Stimulated activated CD4-positive, alpha-beta T cell treated with anti-CD3 and anti-CD28 coated beads, Interleukin-15, amount 100 ng/mL, for 1 hour (primary cell): Measurements from ENCODE around the gene CHD6.
"Not testable (repeated sequence)": the region's sequence is repeated elsewhere in the genome, so short reads cannot be mapped to it uniquely, and the experiment has no call there.

Source experiments
- DNase-seq, 2 donors: peaks; one replicate each; pipeline ENCODE4 v3.0.0-alpha.2; 2020; ENCODE audit warnings: low read depth in 1 of 2, low spot score in 1 of 2

CHD6 gene

GRCh38 chr20:41540918-41541317, 77.3 kb downstream of the CHD6 start:
- no peak for DNase-seq

DNA sequence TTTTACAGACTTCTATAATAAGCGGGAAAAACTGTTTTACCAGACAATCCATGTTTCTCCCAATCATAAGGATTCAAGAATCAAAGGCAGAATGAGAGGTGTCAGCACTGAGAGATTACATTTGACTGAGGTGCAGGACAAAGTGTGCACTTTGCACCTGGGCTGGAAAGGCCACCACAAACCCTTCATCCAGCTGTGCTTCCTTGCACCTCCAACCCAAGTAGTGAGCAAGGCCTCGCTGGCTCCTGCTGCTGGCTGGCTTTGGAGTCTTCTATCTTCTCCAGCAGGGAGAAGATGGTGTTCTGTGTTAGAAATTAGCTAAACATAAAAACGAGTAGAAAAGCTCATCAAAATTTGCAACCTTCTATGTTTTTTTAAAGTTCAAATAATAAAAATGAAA, 77.7 kb downstream of the CHD6 start:
- DNase-seq: no peak

DNA sequence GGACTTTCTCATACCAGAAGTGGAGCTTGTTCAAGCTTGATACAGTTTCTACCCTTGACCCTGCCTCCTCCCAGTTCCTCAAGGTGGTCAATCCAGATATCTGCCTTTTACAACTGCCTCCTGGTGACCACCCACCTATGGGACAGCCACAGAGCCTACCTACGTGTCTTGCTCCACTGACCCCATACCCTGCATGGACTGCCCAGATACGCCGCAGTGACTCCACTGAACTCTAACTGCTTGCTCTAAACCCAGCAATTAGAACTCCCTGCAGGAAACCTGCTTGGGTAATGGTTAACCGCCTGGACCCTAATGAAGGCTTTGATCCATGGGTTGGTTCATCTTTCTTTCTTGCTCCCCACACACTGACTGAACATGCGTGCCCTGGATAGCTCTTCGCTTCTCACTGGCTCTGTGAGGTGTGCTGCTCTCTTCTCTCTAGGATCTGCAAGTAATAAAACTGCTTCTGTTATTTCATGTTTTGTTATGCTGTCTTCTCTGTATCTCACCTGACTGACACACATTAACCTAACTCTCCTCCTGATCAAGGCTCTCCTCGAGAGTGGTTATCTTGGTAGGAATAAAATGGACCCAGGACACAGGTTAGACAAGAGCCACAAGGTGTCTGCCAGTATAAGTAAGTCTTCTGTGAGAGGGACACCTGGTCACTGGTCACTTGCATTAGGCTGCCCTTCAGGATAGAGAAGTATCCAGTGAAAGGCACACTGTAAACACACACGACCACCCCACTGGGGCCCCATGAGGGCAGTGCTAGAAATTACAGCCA, 79.2 kb downstream of the CHD6 start:
- DNase-seq: no peak

- DNase-seq: no peak
Measured at GRCh38 chr20:41537865-41538264, 80.3 kb downstream of the CHD6 start.

- not testable (repeated sequence) for DNase-seq
Measured at GRCh38 chr20:41535551-41535950, 82.6 kb downstream of the CHD6 start.

GRCh38 chr20:41534842-41535241, 83.3 kb downstream of the CHD6 start:
- DNase-seq: no peak

DNA sequence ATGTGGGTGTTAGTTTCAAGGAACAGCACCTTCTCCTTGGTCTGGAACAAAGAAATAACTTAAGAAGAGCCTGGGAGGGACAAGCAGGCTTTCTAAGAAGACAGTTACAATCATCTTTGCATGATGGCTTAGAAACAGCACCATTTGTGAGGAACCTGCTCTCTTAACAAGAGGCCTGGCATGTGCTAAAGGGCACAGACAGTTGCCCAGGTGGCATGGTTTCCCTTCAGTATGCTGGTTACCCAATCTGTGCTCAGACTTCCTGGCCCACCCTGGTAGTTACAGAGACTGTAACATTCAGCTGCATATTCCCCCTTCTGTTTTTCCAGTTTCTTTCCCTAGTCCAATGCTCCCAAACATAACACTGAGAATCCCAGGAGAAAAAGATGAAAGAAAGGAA, 84.0 kb downstream of the CHD6 start:
- no peak for DNase-seq

DNA sequence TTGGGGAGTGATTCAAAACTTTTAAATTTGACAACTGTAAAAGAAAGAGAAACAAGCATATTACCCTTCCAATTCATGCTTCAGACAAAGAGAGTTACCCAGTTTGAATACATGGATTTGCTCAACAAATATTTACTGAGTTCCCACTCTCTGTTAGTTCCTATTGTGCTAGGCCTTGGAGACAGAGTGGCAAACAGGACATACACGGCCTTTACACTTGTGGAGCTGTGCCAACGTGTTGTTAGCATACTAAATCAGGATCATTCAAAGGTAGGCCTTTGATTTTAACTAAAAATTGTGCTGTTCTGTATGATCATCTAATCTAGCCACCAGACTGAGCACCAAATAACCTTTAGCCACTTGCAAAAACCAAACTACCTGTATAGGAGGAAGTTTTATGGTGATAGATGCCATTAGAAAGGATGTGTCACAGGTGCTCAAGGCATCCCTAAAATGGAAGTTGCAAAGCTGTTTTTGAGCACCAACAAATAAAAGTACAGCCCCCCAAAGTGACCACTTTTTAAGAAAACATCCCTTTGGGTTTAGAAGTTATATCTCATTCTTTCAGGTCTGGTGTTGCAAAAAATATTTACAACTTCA, 84.5 kb downstream of the CHD6 start:
- no peak for DNase-seq

DNA sequence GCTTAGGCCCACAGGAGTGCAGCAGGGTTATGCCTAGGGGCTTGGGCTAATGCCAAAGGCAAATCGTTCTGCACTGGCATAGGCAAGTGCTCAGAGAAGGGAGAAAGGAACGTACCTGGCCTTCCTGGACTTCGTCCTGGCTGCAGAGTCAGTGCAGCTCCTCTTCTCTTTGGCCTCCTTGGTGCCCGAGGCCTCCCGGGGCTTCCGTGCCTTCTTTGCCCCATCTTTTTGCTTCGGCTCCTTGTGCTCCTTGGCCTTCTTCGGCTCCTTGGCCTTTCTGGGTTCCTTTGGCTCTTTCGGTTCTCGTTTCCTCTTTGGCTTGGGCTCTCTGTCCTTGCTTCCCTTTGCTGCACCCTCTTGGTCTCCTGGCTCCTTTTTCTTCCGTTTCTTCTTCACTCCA, 85.2 kb downstream of the CHD6 start:
- no peak for DNase-seq

GRCh38 chr20:41531518-41532275, 86.5 kb downstream of the CHD6 start:
- DNase-seq: no peak

DNA sequence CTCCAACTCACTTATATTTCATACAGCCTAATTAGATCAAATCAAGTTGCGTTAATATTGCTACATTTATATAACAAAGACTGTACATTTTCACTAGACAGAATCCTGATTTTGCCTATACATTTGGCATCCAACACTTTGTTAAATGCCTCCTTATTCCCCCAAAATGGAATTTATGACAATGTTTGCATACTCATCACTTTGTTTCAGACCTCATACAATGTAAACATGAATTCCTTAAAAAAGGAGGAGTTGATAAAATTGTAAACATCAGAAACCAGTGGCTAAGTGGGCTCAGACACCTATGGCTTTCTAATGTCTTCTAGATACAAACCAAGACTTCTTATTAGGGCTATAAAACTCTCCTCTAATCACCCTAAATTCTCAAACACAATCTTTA, 87.3 kb downstream of the CHD6 start:
- DNase-seq: no peak

DNA sequence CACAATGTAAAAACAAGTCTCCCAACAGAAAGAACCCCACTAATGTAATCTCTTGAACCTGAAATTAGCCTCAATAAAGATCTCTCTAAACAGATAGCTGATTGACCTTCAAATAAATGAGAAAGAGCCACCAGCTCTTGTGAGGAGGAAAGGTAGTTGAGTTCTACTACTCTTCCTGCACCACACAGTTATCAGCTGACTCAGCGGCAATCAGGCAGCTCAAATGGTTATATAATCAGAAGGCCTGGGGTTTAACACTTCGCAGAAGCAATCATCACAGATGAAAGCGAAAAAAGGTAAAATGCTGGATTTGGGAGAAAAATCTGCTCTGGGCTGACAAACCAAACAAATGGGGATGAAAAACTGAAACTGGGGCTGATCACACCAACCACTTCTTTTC, 91.8 kb downstream of the CHD6 start:
- DNase-seq: no peak

GRCh38 chr20:41524980-41525613, 93.1 kb downstream of the CHD6 start:
- DNase-seq: no peak

DNA sequence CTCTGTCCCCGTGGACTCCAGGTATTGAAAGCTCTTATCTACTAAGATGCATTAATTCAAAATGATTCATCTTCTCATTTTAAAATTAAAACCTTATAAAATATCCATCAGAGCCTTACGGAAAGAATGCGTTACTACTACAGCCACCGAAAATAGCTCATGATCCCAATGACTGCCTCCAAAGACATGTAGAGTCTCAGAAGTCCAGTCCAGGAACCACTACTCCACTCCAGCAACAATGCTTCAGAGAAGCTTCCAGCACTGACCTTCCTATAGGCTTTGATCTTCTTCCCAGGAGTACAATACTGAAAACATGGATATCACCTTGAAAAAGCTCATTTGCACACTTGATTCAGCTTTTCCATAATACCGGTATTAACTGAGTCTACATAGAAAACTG, 94.3 kb downstream of the CHD6 start:
- no peak for DNase-seq

DNA sequence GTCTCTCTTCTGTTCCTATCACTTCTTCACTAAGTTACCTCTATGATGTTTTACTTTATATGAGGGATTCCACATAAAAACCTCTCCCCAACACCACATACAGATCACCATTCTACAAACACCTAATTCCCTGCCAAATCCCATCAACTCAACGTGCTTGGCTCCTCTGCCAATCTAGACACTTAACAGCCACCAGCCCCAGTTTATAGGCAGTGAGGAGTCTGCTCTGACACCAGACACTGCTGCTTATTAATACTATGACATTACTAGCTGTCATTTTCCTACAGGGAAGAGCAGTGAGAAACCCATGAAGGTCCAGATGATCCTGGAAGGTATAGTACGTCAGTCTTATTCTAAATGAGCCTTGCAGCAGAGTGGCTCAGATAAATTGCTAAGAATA, 104.3 kb downstream of the CHD6 start:
- no peak for DNase-seq

GRCh38 chr20:41512624-41513023, 105.6 kb downstream of the CHD6 start:
- DNase-seq: no peak

- DNase-seq: no peak
Measured at GRCh38 chr20:41510847-41511450, 107.2 kb downstream of the CHD6 start.

GRCh38 chr20:41510224-41510623, 108.0 kb downstream of the CHD6 start:
- DNase-seq: no peak

DNA sequence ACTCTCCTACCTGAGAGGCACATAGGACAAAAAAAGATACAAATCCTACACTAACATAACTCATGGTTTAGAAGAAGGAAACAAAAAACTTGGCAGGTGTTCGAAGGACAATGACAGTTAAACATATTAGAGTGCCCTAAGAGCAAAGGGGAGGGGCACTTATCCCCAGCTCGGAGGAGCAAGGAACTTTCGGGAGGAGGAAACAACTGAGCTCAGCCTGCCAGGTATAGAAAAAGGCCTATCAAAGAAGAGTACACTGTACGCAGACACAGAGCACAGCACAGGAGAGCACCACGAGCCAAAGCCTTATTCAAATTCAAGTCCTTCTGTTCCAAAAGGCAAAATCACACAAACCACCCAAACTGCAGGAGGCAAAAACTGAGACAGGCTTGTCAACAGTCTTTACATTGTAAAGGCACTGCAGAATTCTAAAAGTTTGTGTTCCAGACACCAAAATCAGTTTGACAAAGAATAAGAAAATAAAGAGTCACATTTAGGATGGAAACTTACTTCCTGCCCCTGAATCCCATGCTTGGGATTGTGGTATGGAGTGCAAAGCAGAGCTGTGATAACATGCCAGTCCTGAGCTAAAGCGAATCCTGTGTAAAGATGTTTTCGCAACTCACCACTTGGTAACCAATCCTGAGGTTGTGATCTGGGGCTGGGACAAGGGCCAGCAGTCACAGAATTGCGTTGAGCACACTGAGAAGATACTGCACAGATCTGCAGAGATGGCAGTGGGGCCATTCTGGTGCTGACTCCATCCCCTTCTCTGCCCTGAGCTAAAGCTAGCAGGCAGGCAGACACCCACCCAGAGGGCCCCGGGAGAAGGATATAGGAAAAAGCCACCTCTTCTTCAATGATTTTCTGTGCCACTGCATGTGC, 108.6 kb downstream of the CHD6 start:
- no peak for DNase-seq

DNA sequence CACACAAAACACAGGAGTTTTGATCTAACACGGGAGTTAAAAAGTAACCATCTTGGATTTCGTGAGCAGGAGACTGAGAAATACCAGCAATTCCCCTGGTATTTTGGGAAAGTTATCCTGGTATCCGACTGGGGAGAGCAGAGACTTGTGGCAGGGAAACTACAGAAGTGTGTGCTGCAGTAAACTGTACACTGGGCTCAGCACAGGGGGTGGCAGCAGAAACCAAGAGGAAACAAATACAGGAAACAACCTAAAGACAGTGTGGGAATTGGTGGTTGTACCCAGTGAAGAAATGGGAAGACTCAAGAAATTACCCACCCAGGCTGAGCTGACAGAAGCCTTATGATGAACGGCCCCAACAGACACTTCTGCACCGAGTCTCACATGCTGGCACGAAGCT, 109.8 kb downstream of the CHD6 start:
- no peak for DNase-seq
